AG04450 (cell line): ENCODE measurements around the gene INA. TPM values are rescaled to one million over a fixed set of nuclear protein-coding genes. Genes with fewer than 3 reads are reported as not detected.

Source experiments
- CTCF ChIA-PET: fragments of 300-600, 350-600 bp; formaldehyde crosslinking; extraction: SDS; loops from one replicate; lab custom pipeline; 2022; ENCODE audit warnings: antibody characterized with exemption, inconsistent platforms; lab: Charles Lee
- POLR2A ChIA-PET: fragments of 350-600 bp; formaldehyde crosslinking; extraction: SDS; loops from one replicate; lab custom pipeline; 2021; ENCODE audit warnings: antibody characterized with exemption, inconsistent platforms; lab: Yijun Ruan, JAX
- DNase-seq: peaks from one replicate; pipeline ENCODE4 v3.0.0-alpha.2; 2011; ENCODE audit warnings: low read depth, low spot score
- H3K27ac ChIP-seq: one replicate; pipeline ENCODE4 v1.5.1; 2012; ENCODE audit warnings: low read depth, low read length, control low read depth
- H3K27me3 ChIP-seq: one replicate; pipeline ENCODE4 v1.6.0; 2012; ENCODE audit warnings: low read length; ENCODE audit not compliant: control insufficient read depth, insufficient read depth
- H3K4me3 ChIP-seq: 2 replicates; pipeline ENCODE4 v1.5.1; 2011; ENCODE audit warnings: mild to moderate bottlenecking, low read depth, low read length, control low read depth
- H3K9me3 ChIP-seq: 2 replicates; pipeline ENCODE4 v1.5.1; 2012; ENCODE audit warnings: low read length; ENCODE audit not compliant: control insufficient read depth, insufficient read depth
- polyA plus RNA-seq: library from polyadenylated mRNA; depleted of rRNA; stranded (reverse); fragments of >200 nt; gene quantifications from 2 replicates; pipeline ENCODE4 v1.2.3, GENCODE V29; 2011
- TF ChIP-seq, protein P1 (sequence below): IDR thresholded peaks from 2 replicates; pipeline ENCODE4 v1.5.1; 2011; ENCODE audit warnings: low read depth, low read length, control low read depth, inconsistent platforms

Gene INA
- polyA plus RNA-seq, 1 experiment = 6.6 TPM

DNA sequence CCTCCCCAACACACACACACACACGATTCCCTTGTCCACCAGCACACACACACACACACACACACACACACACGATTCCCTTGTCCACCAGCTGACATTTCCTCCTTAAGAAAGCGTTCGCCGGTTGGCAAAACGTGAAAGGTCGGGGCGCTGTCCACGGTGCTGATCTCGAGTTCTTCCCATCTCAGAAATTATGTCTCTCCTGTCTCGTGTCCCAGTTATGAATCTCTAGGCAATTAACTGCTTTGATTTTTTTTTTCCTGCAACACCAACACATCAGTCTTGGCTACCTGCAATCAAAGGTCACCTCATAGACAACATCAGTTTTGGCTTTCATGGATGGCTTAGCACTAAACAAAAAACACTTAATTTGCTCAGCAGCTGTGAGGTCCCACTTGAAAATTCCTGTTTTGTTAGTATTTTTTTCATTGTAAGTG is 1.9 kb downstream of the INA start:
- DNase-seq = no peak
- TF ChIP-seq, protein P1, sequence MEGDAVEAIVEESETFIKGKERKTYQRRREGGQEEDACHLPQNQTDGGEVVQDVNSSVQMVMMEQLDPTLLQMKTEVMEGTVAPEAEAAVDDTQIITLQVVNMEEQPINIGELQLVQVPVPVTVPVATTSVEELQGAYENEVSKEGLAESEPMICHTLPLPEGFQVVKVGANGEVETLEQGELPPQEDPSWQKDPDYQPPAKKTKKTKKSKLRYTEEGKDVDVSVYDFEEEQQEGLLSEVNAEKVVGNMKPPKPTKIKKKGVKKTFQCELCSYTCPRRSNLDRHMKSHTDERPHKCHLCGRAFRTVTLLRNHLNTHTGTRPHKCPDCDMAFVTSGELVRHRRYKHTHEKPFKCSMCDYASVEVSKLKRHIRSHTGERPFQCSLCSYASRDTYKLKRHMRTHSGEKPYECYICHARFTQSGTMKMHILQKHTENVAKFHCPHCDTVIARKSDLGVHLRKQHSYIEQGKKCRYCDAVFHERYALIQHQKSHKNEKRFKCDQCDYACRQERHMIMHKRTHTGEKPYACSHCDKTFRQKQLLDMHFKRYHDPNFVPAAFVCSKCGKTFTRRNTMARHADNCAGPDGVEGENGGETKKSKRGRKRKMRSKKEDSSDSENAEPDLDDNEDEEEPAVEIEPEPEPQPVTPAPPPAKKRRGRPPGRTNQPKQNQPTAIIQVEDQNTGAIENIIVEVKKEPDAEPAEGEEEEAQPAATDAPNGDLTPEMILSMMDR = no peak
- H3K9me3 ChIP-seq = peaks cover 9% of the 10 kb centered on the region; the same call in 1 of the 2 replicates
- POLR2A ChIA-PET = interaction anchor here (0.6 kb wide), 1 partner anchor 146 kb away, joined by 3 read pairs; no protein-coding TSS in a partner anchor
- H3K4me3 ChIP-seq = no peak overlapping the region
- peaks cover 25% of the 10 kb centered on the region for H3K27me3 ChIP-seq
- no peak overlapping the region for H3K27ac ChIP-seq
- CTCF ChIA-PET = no interaction called here

DNA sequence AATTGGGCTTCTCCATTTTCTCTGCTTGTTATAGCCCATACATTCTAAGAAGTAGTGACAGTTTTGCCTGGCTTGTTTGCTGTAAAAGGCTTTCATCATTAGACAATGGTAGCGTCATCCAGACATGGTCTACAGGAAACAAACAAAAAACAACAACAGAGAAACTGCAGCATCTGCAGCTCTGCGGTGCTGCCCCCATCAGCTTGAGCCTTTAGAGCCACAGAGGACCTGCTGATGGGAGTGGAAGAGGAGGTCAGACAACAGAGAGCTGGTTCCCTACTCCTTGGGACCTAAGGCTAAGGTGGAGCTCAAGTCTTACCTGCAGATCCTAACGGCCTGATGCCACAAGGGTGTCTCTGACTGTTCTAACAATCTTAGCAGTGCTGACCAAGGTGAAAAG is 3.1 kb downstream of the INA start:
- H3K9me3 ChIP-seq = peaks cover 9% of the 10 kb centered on the region; the same call in 1 of the 2 replicates
- ChIA-PET CTCF (no interaction called here), POLR2A (no interaction called here)
- no peak overlapping the region for H3K27ac ChIP-seq
- no peak for DNase-seq
- TF ChIP-seq, protein P1 = no peak
- no peak overlapping the region for H3K4me3 ChIP-seq
- peaks cover 25% of the 10 kb centered on the region for H3K27me3 ChIP-seq

DNA sequence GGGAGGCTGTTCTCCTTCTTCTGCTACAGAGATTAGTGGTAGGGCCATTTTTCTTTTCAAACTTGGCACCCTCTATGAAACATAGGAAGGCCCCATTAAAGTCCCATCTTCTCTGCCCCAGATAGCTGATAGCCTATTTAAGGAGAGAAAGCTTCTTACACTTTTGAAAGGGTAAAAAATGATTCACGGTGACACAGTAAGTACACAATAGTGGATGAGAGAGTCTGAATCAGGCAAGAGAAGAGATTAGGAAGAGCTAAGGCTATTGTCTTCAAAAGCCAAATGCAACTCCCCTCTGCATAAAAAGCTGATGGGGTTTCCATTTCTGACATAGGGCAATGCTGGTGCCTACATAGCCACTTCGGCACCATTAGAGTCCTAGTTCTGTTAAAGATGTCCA is 3.6 kb downstream of the INA start:
- CTCF ChIA-PET = interaction anchor here (0.6 kb wide), 1 partner anchor 45 kb away, joined by 4 read pairs; no protein-coding TSS in a partner anchor
- DNase-seq = no peak
- Histone ChIP-seq H3K9me3 (peaks cover 9% of the 10 kb centered on the region; the same call in 1 of the 2 replicates), H3K27me3 (peaks cover 25% of the 10 kb centered on the region), H3K4me3 (no peak overlapping the region), H3K27ac (no peak overlapping the region)
- POLR2A ChIA-PET = interaction anchor here (0.6 kb wide), 1 partner anchor 21 kb away, joined by 3 read pairs; no protein-coding TSS in a partner anchor
- TF ChIP-seq, protein P1 = no peak

DNA sequence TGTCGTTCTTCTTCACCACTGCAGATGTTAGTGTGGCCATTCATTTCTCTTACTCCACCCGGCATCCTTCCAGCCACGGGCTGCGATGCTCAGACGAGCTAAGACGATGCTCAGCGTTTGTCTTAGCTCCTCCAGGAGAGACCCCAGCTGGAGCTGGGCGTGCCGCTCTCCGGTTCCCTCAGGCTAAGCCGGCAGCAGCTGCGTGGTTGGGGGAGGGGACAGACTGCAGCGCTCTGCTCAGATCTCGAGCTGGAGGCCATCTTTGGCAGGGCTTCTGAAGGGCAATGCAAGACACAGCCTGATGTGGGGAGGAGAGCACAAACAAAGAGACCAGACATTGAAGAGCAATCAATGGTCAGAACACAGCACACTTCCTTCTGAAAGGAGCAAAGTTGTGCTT is 4.8 kb downstream of the INA start:
- Histone ChIP-seq H3K9me3 (peaks cover 9% of the 10 kb centered on the region; the same call in 1 of the 2 replicates), H3K27me3 (peaks cover 13% of the 10 kb centered on the region), H3K27ac (no peak overlapping the region), H3K4me3 (no peak overlapping the region)
- DNase-seq = no peak
- TF ChIP-seq, protein P1 = no peak
- ChIA-PET CTCF (no interaction called here), POLR2A (no interaction called here)

DNA sequence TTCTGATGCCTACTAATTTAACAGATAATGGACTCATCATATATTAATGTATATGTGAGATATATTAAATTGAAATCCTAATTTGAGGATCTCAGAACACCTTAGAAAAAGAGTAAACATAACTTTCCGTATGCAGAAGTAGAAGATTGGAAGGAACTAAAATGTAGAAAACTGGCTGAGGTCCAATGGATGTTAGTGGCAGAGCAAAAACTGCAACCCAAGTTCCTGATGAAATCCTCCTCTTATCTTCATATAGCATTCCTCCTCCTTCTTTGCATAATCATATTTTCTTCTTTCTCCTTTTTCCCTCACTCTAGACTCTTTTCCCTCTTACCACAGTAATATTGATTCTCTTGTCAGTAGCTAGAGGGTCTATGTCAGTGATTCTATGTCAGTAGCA is 6.0 kb downstream of the INA start:
- Histone ChIP-seq H3K27me3 (peaks cover 9% of the 10 kb centered on the region), H3K27ac (no peak overlapping the region), H3K4me3 (no peak overlapping the region), H3K9me3 (peaks cover 8% of the 10 kb centered on the region; the same call in 1 of the 2 replicates)
- CTCF ChIA-PET = interaction anchor here (0.7 kb wide), 1 partner anchor 9 kb away, joined by 3 read pairs; no protein-coding TSS in a partner anchor
- no peak for DNase-seq
- POLR2A ChIA-PET = no interaction called here
- TF ChIP-seq, protein P1 = no peak
